ENCODE measurements around the gene VAMP8. TPM values are rescaled to one million over a fixed set of nuclear protein-coding genes. Genes with fewer than 3 reads are reported as not detected.

VAMP8 gene
- total RNA-seq, 2 donors from 2014 or later, result 39.6 to 111 TPM

DNA sequence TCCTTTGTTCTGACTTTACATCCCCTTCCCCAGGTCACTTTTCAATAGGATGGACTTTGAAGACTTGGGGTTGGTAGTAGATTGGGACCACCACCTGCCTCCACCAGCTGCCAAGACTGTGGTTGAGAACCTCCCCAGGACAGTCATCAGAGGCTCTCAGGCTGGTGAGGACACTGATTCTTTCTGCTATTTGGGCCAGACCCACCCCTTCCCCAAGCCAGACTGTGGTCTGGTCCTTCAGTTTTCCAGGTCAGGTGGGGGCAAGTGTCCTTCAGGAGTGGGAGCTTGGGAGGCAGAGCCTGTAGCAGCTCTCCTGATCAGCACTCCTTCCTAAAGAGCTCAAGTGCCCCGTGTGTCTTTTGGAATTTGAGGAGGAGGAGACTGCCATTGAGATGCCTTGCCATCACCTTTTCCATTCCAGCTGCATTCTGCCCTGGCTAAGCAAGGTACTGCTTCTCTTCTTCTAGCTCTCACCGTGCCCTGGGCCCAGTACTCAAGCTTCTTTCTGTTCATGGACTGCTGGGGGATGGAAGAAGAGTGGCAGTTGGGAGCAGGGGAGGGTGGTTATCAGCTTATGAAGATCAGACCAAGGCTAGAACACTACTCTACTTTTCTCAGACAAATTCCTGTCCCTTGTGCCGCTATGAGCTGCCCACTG, 19.2 kb downstream of the VAMP8 start:
- WGBS, 2 donors, result 42 to 89% methylated on average over 1 to 3 of the region's 3 CpGs
- ATAC-seq, result no peak
- no peak for TF ChIP-seq CTCF (IDR thresholded peaks at IDR 0.05)
- TF ChIP-seq POLR2A (IDR thresholded peaks at IDR 0.05), result no peak
- peak overlapping the region in 1 of 2 donors; percentile 35 for H3K4me3 ChIP-seq
- no peaks in the 10 kb centered on the region for H3K9me3 ChIP-seq
- H3K36me3 ChIP-seq (replicated peaks in 1 of 2; ENCODE audit: insufficient read depth in 1 of 2, low read depth in 2 of 2), result peaks cover 0 to 3% of the 10 kb centered on the region in 2 donors
- intact Hi-C loops (cut with DNase I), result no loop called here
- H3K27me3 ChIP-seq, result no peaks in the 10 kb centered on the region
- no peak for DNase-seq
- H3K4me1 ChIP-seq, result peaks cover 81% of the 10 kb centered on the region
- peak overlapping the region in 3 of 4 donors; percentile 62 to 94 (median 85) for H3K27ac ChIP-seq

DNA sequence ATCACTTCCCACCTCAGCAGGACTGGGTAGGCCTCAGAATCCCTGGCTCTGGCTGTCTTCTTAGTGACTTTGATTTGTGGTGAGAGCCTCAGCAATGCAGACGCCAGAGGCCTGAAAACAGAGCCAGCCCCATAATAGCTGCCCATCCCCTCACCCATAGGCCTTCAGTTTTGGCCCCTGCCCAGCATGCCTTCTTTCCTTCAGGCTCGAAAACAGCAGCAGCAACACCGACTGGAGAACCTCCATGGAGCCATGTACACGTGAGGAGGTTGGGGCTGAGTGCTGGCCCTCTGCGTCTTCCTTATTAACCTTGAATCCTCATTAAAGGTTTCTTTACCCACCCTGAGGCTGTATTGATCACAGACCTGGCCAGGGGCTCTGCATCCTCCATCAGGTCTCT, 19.9 kb downstream of the VAMP8 start:
- Histone ChIP-seq H3K4me3 (no peak overlapping the region), H3K27ac (no peak overlapping the region), H3K27me3 (no peaks in the 10 kb centered on the region), H3K36me3 (replicated peaks in 1 of 2; ENCODE audit: insufficient read depth in 1 of 2, low read depth in 2 of 2) (peaks cover 0 to 3% of the 10 kb centered on the region in 2 donors), H3K9me3 (no peaks in the 10 kb centered on the region), H3K4me1 (peaks cover 83% of the 10 kb centered on the region)
- ATAC-seq (no peak), DNase-seq (no peak)
- intact Hi-C loops (cut with DNase I), result no loop called here
- TF ChIP-seq CTCF (IDR thresholded peaks at IDR 0.05) (no peak), POLR2A (IDR thresholded peaks at IDR 0.05) (no peak)
- WGBS, 2 donors, result 73 to 82% methylated on average over 4 to 5 of the region's 5 CpGs

DNA sequence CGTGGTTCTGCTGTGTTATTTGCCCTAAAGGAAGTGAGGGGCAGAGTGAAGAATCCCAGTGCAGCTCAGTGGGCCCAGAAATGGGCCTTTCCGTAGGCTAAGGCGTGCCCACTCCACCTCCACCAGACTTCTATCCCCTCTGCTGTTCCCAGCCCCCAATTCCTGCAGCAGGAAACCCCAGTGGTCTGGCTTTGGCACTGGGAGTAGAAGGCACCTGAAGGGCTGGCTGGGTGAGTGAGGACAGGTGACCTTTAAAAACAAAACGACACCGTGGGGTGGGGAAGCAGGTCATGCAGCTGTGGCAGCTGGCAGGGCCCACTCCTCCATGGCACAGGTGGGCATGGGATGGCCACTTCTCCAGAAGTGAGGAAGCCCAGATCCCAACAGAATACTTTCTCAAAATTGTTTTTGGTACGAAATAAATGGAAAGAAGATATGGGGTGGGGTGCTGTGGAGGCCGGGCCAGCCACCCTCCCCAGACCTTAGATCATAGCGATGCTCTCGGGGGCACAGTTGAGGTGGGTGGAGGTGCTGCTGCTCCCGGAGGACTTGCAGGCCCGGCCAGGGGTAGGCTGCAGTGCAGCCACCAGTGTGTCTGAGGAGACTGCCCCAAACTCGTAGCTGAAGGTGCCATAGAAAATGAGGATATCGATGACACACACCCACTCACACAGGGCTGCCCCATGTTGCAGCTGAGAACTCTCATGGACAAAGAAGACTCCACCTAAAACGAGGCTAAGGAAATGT, 21.4 kb downstream of the VAMP8 start:
- intact Hi-C loops (cut with DNase I), result no loop called here
- H3K9me3 ChIP-seq, result no peaks in the 10 kb centered on the region
- peak overlapping the region in 1 of 4 donors; percentile 25 for H3K27ac ChIP-seq
- H3K27me3 ChIP-seq, result no peaks in the 10 kb centered on the region
- ATAC-seq (no peak), DNase-seq (no peak)
- 68 to 71% methylated on average over 14 of the region's 14 CpGs for WGBS, 2 donors
- H3K4me1 ChIP-seq, result peaks cover 73% of the 10 kb centered on the region
- TF ChIP-seq POLR2A (IDR thresholded peaks at IDR 0.05) (no peak), CTCF (IDR thresholded peaks at IDR 0.05) (no peak)
- no peak overlapping the region for H3K4me3 ChIP-seq
- H3K36me3 ChIP-seq (replicated peaks in 1 of 2; ENCODE audit: insufficient read depth in 1 of 2, low read depth in 2 of 2), result peaks cover 0 to 3% of the 10 kb centered on the region in 2 donors

DNA sequence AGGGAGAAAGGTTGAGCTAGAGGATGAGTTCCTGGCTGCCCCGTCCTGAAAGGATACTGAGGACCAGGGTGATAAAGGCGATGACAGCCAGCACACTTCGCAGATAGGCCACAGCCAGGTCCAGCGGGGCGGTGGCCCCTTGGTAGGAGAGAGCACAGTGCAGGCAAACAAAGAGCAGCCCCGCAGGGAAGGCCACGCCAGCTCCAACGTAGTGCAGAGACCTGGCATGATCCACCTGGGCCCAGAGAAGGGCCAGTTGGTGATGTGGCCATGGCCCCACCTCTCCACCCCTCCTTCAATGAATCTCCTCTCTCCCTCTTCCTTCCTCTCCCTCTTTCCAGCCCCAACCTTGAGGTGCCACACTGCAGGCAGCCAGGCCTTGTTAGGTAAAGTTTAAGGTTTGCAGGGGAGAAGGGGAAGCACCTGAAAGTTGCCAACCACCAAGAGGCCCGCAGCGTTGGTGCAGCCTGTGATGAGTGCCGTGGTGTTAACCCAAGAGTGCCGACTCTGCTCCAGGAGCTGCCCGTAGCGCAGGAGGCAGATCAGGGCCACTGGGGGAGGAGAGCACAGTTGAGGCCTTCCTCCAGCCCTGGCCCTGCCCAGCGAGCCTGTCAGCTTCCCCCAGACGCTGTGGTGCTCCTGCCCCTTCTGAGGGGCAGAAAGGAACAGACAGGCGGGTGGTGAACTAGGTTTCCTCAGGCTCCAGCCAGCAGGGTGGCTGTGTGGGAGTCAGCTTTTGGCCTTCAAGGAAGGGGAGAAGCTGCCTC, 22.3 kb downstream of the VAMP8 start:
- 58 to 62% methylated on average over 10 to 17 of the region's 17 CpGs for WGBS, 2 donors
- intact Hi-C loops (cut with DNase I), result loop anchor here (10.0 kb wide), 1 partner anchor 45 kb away; no protein-coding TSS in a partner anchor
- TF ChIP-seq CTCF (IDR thresholded peaks at IDR 0.05) (no peak), POLR2A (IDR thresholded peaks at IDR 0.05) (no peak)
- Histone ChIP-seq H3K27me3 (no peaks in the 10 kb centered on the region), H3K27ac (peak overlapping the region in 1 of 4 donors; percentile 15), H3K4me1 (peaks cover 73% of the 10 kb centered on the region), H3K36me3 (replicated peaks in 1 of 2; ENCODE audit: insufficient read depth in 1 of 2, low read depth in 2 of 2) (peaks cover 0 to 3% of the 10 kb centered on the region in 2 donors), H3K4me3 (no peak overlapping the region), H3K9me3 (no peaks in the 10 kb centered on the region)
- no peak for DNase-seq
- ATAC-seq, result no peak
